Ovary (tissue), 9 donors: ENCODE measurements around the gene PPIAL4G. TPM values are rescaled to one million over a fixed set of nuclear protein-coding genes. Genes with fewer than 3 reads are reported as not detected.
"Not testable (repeated sequence)": the region's sequence is repeated elsewhere in the genome, so short reads cannot be mapped to it uniquely, and the experiment has no call there.

Source experiments
- DNase-seq, 5 donors: peaks; one replicate each; pipeline ENCODE4 v3.0.0-alpha.2; 2019 to 2020
- H3K27ac ChIP-seq, 2 donors: fragments of 200-600 bp; one replicate each; pipeline versions ENCODE4 v1.5.1 to v1.8.0; 2019 to 2022
- H3K27me3 ChIP-seq: fragments of 200-600 bp; one replicate; pipeline ENCODE4 v1.8.0; 2022
- H3K36me3 ChIP-seq: fragments of 200-600 bp; sonication (generic); one replicate; pipeline ENCODE4 v1.5.1; 2019
- H3K4me1 ChIP-seq: one replicate; pipeline ENCODE4 v1.8.1; 2013; ENCODE audit warnings: mild to moderate bottlenecking, moderate library complexity; ENCODE audit not compliant: insufficient read depth
- H3K4me3 ChIP-seq: fragments of 200-600 bp; sonication (generic); one replicate; pipeline ENCODE4 v1.5.1; 2017
- H3K9me3 ChIP-seq, 2 donors: fragments of 200-600 bp in 1 of 2; sonication (generic) in 1 of 2; one replicate each; pipeline versions ENCODE4 v1.5.1 to v1.8.1; 2013 to 2019; ENCODE audit warnings: mild to moderate bottlenecking in 1 of 2, moderate library complexity in 1 of 2
- CTCF ChIP-seq, 3 donors: fragments of 450-650 bp in 2 of 3; fragments of 200-600 bp in 1 of 3; IDR thresholded peaks; one replicate each; pipeline versions ENCODE4 v1.5.1 to v1.8.0; 2016 to 2022; ENCODE audit warnings: antibody characterized with exemption in 3 of 3, mild to moderate bottlenecking in 1 of 3
- EP300 ChIP-seq: sonication (generic); formaldehyde crosslinking; IDR thresholded peaks from one replicate; pipeline ENCODE4 v1.6.1; 2017; ENCODE audit warnings: antibody characterized with exemption
- POLR2A ChIP-seq: fragments of 450-650 bp; IDR thresholded peaks from one replicate; pipeline ENCODE4 v1.6.1; 2017; ENCODE audit warnings: antibody characterized with exemption, mild to moderate bottlenecking, moderate library complexity
- WGBS, 3 donors: extraction: QIAGEN DNeasy Blood & Tissue Kit in 1 of 3; methylation state at CpG; one replicate each; pipeline versions ENCODE4 v1.1.5 to v1.1.7; 2013 to 2017; 5-methylcytosine and 5-hydroxymethylcytosine counted together
- intact Hi-C, 4 donors: fragments of 100-400 bp; cut with DNase I; formaldehyde crosslinking; loops; one replicate each; pipeline versions ENCODE4 v1.11.0 to v1.15.1; 2022 to 2023
- polyA plus RNA-seq, 2 donors: library from polyadenylated mRNA; stranded (reverse); fragments of 200-250 nt in 1 of 2; fragments of 350-450 nt in 1 of 2; fragmentation: Illumina TruSeq in 1 of 2; extraction: RNeasy Lipid Tissue Mini Kit (QIAGEN cat#74804) in 1 of 2; gene quantifications; one replicate each; pipeline ENCODE4 v1.2.3, GENCODE V29; 2013 to 2014
- small RNA-seq: library from RNA; depleted of rRNA; stranded (forward); fragments of <200 nt; gene quantifications from one replicate; pipeline ENCODE3, GENCODE V24; 2016
- total RNA-seq, 7 donors: library from RNA; depleted of rRNA in 2 of 7; stranded (reverse); fragments of >200 nt in 2 of 7; fragmentation: NEBNext Ultra II Directional in 3 of 7; extraction: Animal tissue kit (Norgen Biotek cat#: 25700) in 3 of 7; gene quantifications; one replicate each; pipeline versions ENCODE4 v1.1.0 to v1.2.4, GENCODE V29; 2016 to 2023
- donor health status: DM: no; HTN: no; CAD: no; lungs with moderate emphysema.
- donor health status: DM: no; HTN: no; CAD: no.
- donor health status: Bipolar disorder and iron deficiency.
- donor health status: DM: yes; HTN: yes; CAD: no.
- donor health status: DM: no; HTN: no; CAD: no.
- donor health status: DM: yes; HTN: yes; CAD: no.

The PPIAL4G gene
- total and polyA plus RNA-seq, 9 donors: 0.02 to 0.11 (median 0.05) TPM; not detected in 4

GRCh38 chr1:148434832-148435231, 48.3 kb downstream of the PPIAL4G start:
- Histone ChIP-seq H3K9me3 (no peaks in the 10 kb centered on the region), H3K27ac (no peak overlapping the region), H3K4me1 (peaks cover 2% of the 10 kb centered on the region), H3K27me3 (no peaks in the 10 kb centered on the region), H3K4me3 (no peak overlapping the region), H3K36me3 (no peaks in the 10 kb centered on the region)
- DNase-seq: no peak
- WGBS, 3 donors: 96 to 97% (median 97%) methylated on average over 23 to 28 of the region's 28 CpGs
- intact Hi-C loops: no loop called here
- TF ChIP-seq CTCF (IDR thresholded peaks at IDR 0.05): no peak
- TF ChIP-seq EP300: no peak
- no peak for TF ChIP-seq POLR2A

- 59 to 85% (median 83%) methylated on average over 1 of the region's 1 CpG for WGBS, 3 donors
- H3K4me1 ChIP-seq, H3K4me3 ChIP-seq, H3K27ac ChIP-seq, DNase-seq, intact Hi-C loops, H3K9me3 ChIP-seq, H3K27me3 ChIP-seq, H3K36me3 ChIP-seq: not testable (repeated sequence)
Observed at GRCh38 chr1:148432916-148433317, 50.2 kb downstream of the PPIAL4G start.

Small RNA genes within 50 kb of the gene (small RNA-seq; reads per million reads assigned to genes)
- gene RF00003: not detected

Other genes starting within 250 kb of the PPIAL4G start
- gene NBPF14, start 112.7 kb upstream of the PPIAL4G start, total RNA-seq: 10 to 100 TPM; 11.8 to 53.2 (median 30.1) TPM
- gene NBPF14, start 112.7 kb upstream of the PPIAL4G start, polyA plus RNA-seq: 10 to 100 TPM; 18.6 to 21.2 TPM